HG02973 (cell line): ENCODE measurements around the gene CORO2B.

Source experiments
- ATAC-seq: cut with Tn5 transposase; IDR thresholded peaks from one replicate; pipeline ENCODE4 v1.9.1; 2021; ENCODE audit warnings: moderate library complexity; ENCODE audit not compliant: unreplicated experiment

Gene CORO2B

GRCh38 chr15:68589783-68590710, 11.3 kb downstream of the CORO2B start:
- ATAC-seq = no peak

- ATAC-seq = no peak
These were observed 12.1 kb downstream of the CORO2B start for GRCh38 chr15:68590721-68591389.

- ATAC-seq = no peak
These were observed 13.3 kb downstream of the CORO2B start for GRCh38 chr15:68592054-68592453.

- ATAC-seq = no peak
These were observed 13.8 kb downstream of the CORO2B start for GRCh38 chr15:68592544-68592943.

- no peak for ATAC-seq
These were observed 14.5 kb downstream of the CORO2B start for GRCh38 chr15:68593341-68593740.

- no peak for ATAC-seq
These were observed 15.2 kb downstream of the CORO2B start for GRCh38 chr15:68593828-68594532.

- ATAC-seq = no peak
These were observed 15.9 kb downstream of the CORO2B start for GRCh38 chr15:68594533-68595259.

- ATAC-seq = no peak
These were observed 16.4 kb downstream of the CORO2B start for GRCh38 chr15:68595260-68595564.

- ATAC-seq = no peak
These were observed 17.0 kb downstream of the CORO2B start for GRCh38 chr15:68595761-68596160.

- no peak for ATAC-seq
These were observed 17.9 kb downstream of the CORO2B start for GRCh38 chr15:68596691-68597090.

- ATAC-seq = no peak
These were observed 18.8 kb downstream of the CORO2B start for GRCh38 chr15:68597581-68597980.

GRCh38 chr15:68598171-68599152, 19.7 kb downstream of the CORO2B start:
- no peak for ATAC-seq

- ATAC-seq = no peak
These were observed 20.4 kb downstream of the CORO2B start for GRCh38 chr15:68599153-68599545.

GRCh38 chr15:68599560-68600071, 20.8 kb downstream of the CORO2B start:
- ATAC-seq = no peak

- no peak for ATAC-seq
These were observed 22.7 kb downstream of the CORO2B start for GRCh38 chr15:68601206-68602197.

- no peak for ATAC-seq
These were observed 23.8 kb downstream of the CORO2B start for GRCh38 chr15:68602459-68603215.

GRCh38 chr15:68603216-68603595, 24.4 kb downstream of the CORO2B start:
- no peak for ATAC-seq

- ATAC-seq = no peak
These were observed 25.2 kb downstream of the CORO2B start for GRCh38 chr15:68603951-68604350.
